T-helper 2 cell treated with Interferon-gamma antibody and Interleukin-4, amounts not matched to agents 5 μg/mL and 100 μg/mL, for 36 hours (primary cell): ENCODE measurements around the gene TARBP2.

Experiments used
- DNase-seq: peaks from one replicate; pipeline ENCODE4 v3.0.0; 2021; ENCODE audit warnings: low spot score
- H3K27ac Mint-ChIP-seq: one replicate; pipeline ENCODE4 v1.8.0; 2021; ENCODE audit warnings: mild to moderate bottlenecking, mixed read lengths
- H3K27me3 Mint-ChIP-seq: one replicate; pipeline ENCODE4 v1.8.0; 2021; ENCODE audit warnings: low read depth, mixed read lengths
- H3K36me3 Mint-ChIP-seq: one replicate; pipeline ENCODE4 v1.8.0; 2021; ENCODE audit warnings: low read depth, mixed read lengths
- H3K4me1 Mint-ChIP-seq: one replicate; pipeline ENCODE4 v1.8.0; 2021; ENCODE audit warnings: low read depth, mixed read lengths
- H3K4me3 Mint-ChIP-seq: one replicate; pipeline ENCODE4 v1.8.0; 2022; ENCODE audit warnings: mild to moderate bottlenecking, moderate library complexity, mixed read lengths
- H3K9me3 Mint-ChIP-seq: one replicate; pipeline ENCODE4 v1.8.0; 2021; ENCODE audit warnings: mixed read lengths

TARBP2 gene

GRCh38 chr12:53496752-53497032, 4.4 kb upstream of the TARBP2 start:
- Mint-ChIP-seq H3K4me3 (no peak overlapping the region), H3K36me3 (peaks cover 6% of the 10 kb centered on the region), H3K27me3 (no peaks in the 10 kb centered on the region), H3K9me3 (no peaks in the 10 kb centered on the region), H3K4me1 (peaks cover 43% of the 10 kb centered on the region), H3K27ac (no peak overlapping the region)
- DNase-seq = no peak

DNA sequence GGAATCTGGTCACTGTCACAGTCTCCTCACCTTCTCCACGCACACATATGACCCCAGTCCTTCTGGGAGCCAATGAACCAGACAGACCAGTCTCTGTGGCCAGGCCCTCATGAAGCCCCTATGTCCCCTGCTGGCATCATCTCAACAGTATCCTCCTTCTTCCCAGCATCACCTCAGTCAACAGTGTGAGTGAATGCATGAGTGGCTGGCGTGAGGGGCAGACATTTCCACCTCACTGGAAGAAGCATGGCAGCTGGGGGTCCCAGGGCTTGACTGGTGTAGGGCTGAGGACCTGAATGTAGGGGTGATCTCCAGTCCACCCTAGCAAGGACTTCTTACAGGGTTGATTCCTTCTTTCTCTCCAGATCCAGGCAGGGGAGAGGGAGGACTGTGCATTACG, 3.6 kb upstream of the TARBP2 start:
- H3K27ac Mint-ChIP-seq = no peak overlapping the region
- peaks cover 43% of the 10 kb centered on the region for H3K4me1 Mint-ChIP-seq
- peak overlapping the region; percentile 4 for H3K4me3 Mint-ChIP-seq
- H3K36me3 Mint-ChIP-seq = peaks cover 6% of the 10 kb centered on the region
- H3K27me3 Mint-ChIP-seq = no peaks in the 10 kb centered on the region
- H3K9me3 Mint-ChIP-seq = no peaks in the 10 kb centered on the region
- no peak for DNase-seq

DNA sequence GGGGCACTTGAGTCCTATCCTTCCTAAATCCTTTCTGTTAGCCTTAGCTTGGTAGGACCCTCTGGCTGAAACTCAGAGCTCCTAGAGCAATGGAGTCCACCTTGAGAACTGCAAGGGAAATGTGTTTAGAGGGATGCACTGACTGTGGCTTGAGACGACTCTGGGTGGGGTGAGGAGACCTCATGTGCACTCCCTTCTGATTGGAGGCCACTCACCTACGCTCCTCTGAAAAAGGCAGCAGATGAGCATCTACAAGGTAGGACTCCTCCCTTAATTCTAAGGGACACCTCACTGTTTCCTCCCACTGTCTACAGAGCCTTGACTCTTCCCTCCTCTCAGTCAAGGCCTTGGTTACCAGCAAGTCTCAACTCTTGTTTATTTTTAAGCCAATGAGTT, 2.9 kb upstream of the TARBP2 start:
- no peak for DNase-seq
- no peaks in the 10 kb centered on the region for H3K27me3 Mint-ChIP-seq
- peak overlapping the region; percentile 94 for H3K4me3 Mint-ChIP-seq
- H3K4me1 Mint-ChIP-seq = peaks cover 41% of the 10 kb centered on the region
- H3K36me3 Mint-ChIP-seq = peaks cover 6% of the 10 kb centered on the region
- H3K27ac Mint-ChIP-seq = peak overlapping the region; percentile 95
- H3K9me3 Mint-ChIP-seq = no peaks in the 10 kb centered on the region

DNA sequence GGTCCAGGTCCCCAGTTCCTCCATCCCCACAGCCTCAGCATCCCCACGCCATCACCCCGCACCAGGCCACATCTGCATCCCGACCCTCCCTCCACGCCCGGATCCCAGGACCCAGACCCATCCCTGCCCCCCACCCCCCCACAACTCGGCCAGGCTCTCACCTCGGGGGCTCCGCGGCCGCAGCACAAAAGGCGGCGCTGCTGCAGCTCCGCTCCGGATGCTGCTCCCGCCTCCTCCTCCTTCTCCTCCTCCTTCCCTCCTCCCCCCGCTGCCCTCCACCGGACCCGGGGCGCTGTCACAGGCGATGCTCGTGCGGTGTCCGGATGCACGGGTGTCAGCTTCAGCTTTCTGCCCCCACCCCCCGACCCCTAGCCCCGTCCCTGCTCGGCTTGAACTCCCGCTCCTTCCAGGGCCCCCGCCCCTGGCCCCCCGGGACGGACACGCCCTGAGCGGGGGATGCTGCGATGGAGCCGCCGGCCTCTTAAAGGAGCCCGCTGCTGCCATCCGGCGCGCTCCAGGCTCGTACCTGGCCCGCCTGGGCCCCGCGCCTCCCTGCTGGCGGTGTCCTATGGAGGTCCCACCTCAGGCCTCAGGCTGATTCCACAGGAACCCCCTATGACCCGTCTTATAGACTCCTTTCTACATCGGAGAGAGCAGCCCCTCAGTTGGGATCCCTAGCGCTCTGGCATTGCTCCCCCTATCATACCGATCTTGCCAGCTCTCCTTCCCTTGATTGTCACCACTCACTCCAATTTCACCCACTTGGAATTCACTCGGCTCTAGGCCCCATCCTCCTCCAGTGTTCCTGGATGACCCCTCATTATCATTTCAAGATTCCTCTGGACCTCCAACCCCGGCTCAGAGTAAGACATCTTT, 1.6 kb upstream of the TARBP2 start, which contains the start of gene MAP3K12:
TSS of gene MAP3K12 (minus strand) at position 193 of the 876 bp plus-strand sequence. CDS start 12,067 bp downstream, outside the sequence.
- no peaks in the 10 kb centered on the region for H3K27me3 Mint-ChIP-seq
- H3K36me3 Mint-ChIP-seq = peaks cover 9% of the 10 kb centered on the region
- peaks cover 32% of the 10 kb centered on the region for H3K4me1 Mint-ChIP-seq
- peak within 1 kb of the TSS; percentile 94 for H3K4me3 Mint-ChIP-seq
- DNase-seq = peak; percentile 68
- no peaks in the 10 kb centered on the region for H3K9me3 Mint-ChIP-seq
- peak within 1 kb of the TSS; percentile 95 for H3K27ac Mint-ChIP-seq

GRCh38 chr12:53500142-53500775, 824 bp upstream of the TARBP2 start:
- no peaks in the 10 kb centered on the region for H3K27me3 Mint-ChIP-seq
- H3K9me3 Mint-ChIP-seq = no peaks in the 10 kb centered on the region
- DNase-seq = no peak
- H3K4me3 Mint-ChIP-seq = peak overlapping the region; percentile 90
- peaks cover 32% of the 10 kb centered on the region for H3K4me1 Mint-ChIP-seq
- peak overlapping the region; percentile 95 for H3K27ac Mint-ChIP-seq
- H3K36me3 Mint-ChIP-seq = peaks cover 14% of the 10 kb centered on the region

- H3K27ac Mint-ChIP-seq = peak overlapping the region; percentile 95
- H3K4me1 Mint-ChIP-seq = peaks cover 28% of the 10 kb centered on the region
- H3K4me3 Mint-ChIP-seq = peak overlapping the region; percentile 90
- H3K36me3 Mint-ChIP-seq = peaks cover 12% of the 10 kb centered on the region
- no peaks in the 10 kb centered on the region for H3K9me3 Mint-ChIP-seq
- DNase-seq = no peak
- H3K27me3 Mint-ChIP-seq = no peaks in the 10 kb centered on the region
Measured at GRCh38 chr12:53501615-53502181, 615 bp downstream of the TARBP2 start.

- Mint-ChIP-seq H3K27me3 (no peaks in the 10 kb centered on the region), H3K4me1 (peaks cover 28% of the 10 kb centered on the region), H3K36me3 (peaks cover 12% of the 10 kb centered on the region), H3K9me3 (no peaks in the 10 kb centered on the region), H3K27ac (no peak overlapping the region), H3K4me3 (peak overlapping the region; percentile 90)
- DNase-seq = no peak
Measured at GRCh38 chr12:53502331-53502730, 1.2 kb downstream of the TARBP2 start.

DNA sequence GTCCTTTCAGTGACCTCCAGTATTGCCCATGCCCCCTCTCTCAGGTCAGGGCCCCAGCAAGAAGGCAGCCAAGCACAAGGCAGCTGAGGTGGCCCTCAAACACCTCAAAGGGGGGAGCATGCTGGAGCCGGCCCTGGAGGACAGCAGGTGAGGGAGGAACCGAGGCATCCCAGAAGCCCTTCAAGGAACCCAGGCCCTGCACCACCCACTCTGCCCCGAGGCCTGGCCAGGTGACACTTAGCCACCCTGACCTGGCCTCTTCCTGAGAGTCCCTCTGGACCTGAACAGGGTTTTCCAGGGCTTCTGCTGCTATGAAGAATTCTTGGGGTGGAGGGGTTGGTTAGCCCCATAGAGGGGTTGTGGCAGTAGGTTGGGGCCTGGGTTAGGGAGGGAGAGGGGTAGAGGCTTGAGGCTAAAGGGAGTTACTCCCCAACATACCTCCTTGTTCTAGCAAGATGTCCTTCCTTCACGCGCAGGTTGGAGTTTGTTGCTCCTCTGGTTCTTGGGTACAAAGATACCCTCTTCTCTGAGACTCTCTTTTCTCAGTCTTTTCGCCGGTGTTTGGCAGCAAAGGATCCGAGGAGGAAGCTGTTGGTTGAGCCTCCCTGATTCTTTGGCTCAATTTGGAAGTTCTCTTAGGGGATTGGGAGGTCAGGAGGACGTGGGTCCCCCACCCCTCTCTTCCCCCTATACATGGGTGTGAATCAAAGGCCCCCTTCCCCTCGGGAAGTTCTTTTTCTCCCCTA, 2.1 kb downstream of the TARBP2 start:
- no peaks in the 10 kb centered on the region for H3K9me3 Mint-ChIP-seq
- H3K36me3 Mint-ChIP-seq = peaks cover 12% of the 10 kb centered on the region
- no peak overlapping the region for H3K27ac Mint-ChIP-seq
- H3K4me1 Mint-ChIP-seq = peaks cover 23% of the 10 kb centered on the region
- DNase-seq = no peak
- H3K4me3 Mint-ChIP-seq = peak overlapping the region; percentile 38
- H3K27me3 Mint-ChIP-seq = no peaks in the 10 kb centered on the region

GRCh38 chr12:53504004-53504920, 3.2 kb downstream of the TARBP2 start:
- H3K27ac Mint-ChIP-seq = no peak overlapping the region
- peaks cover 11% of the 10 kb centered on the region for H3K36me3 Mint-ChIP-seq
- no peak overlapping the region for H3K4me3 Mint-ChIP-seq
- no peaks in the 10 kb centered on the region for H3K27me3 Mint-ChIP-seq
- H3K9me3 Mint-ChIP-seq = no peaks in the 10 kb centered on the region
- peaks cover 20% of the 10 kb centered on the region for H3K4me1 Mint-ChIP-seq
- DNase-seq = no peak

DNA sequence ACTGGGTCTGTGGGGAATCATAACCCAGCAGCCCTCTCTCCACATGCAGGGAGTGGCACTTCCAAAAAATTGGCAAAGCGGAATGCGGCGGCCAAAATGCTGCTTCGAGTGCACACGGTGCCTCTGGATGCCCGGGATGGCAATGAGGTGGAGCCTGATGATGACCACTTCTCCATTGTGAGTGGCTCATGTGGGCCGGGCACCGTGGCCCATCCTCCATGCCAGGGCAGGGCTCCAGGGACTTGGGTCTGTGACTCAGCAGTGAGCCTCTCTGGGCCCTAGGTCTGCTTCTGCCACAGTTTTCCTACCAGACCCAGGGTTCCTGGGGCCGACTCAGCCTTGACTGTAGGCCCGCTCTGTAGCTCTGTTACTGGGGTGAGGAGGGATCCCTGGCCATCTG, 4.0 kb downstream of the TARBP2 start:
- H3K9me3 Mint-ChIP-seq = no peaks in the 10 kb centered on the region

GRCh38 chr12:53505555-53506449, 4.7 kb downstream of the TARBP2 start:
- Mint-ChIP-seq H3K4me1 (peaks cover 15% of the 10 kb centered on the region), H3K27me3 (no peaks in the 10 kb centered on the region), H3K4me3 (no peak overlapping the region), H3K36me3 (peaks cover 11% of the 10 kb centered on the region), H3K27ac (peak overlapping the region; percentile 12), H3K9me3 (no peaks in the 10 kb centered on the region)
- DNase-seq = no peak

More for the DNA sequence above, 4.0 kb downstream of the TARBP2 start:
- Mint-ChIP-seq H3K27me3 (no peaks in the 10 kb centered on the region), H3K4me3 (no peak overlapping the region), H3K27ac (no peak overlapping the region), H3K36me3 (peaks cover 11% of the 10 kb centered on the region), H3K4me1 (peaks cover 17% of the 10 kb centered on the region)
- DNase-seq = no peak

DNA sequence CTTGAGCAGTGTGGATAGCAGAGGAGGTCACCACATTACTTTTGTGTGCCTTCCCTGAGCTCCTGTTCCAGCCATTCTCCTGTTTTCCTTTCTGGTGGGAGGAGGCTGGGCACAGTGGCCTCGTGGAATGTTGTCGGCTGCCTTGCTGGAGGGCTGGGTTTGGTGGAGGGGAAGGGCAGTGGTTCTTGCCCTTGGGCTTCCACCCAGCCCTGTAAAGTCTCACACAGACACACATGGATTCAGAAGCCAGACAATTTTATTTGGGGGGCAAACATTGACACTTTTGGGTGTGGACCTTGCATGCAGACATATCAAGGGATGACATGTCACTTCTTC, 5.3 kb downstream of the TARBP2 start:
- no peaks in the 10 kb centered on the region for H3K27me3 Mint-ChIP-seq
- no peak overlapping the region for H3K27ac Mint-ChIP-seq
- peaks cover 15% of the 10 kb centered on the region for H3K4me1 Mint-ChIP-seq
- peaks cover 11% of the 10 kb centered on the region for H3K36me3 Mint-ChIP-seq
- no peak for DNase-seq
- no peak overlapping the region for H3K4me3 Mint-ChIP-seq
- H3K9me3 Mint-ChIP-seq = no peaks in the 10 kb centered on the region
